MCF 10A (cell line): ENCODE results near the gene VWA7. TPM values are rescaled to one million over a fixed set of nuclear protein-coding genes. Genes with fewer than 3 reads are reported as not detected.

ENCODE experiments used
- BruUV-seq: library from RNA; stranded (reverse); fragments of 400-500 nt; replicated peaks from 2 replicates; lab custom pipeline; 2021; lab: Mats Ljungman, UMichigan
- CTCF ChIA-PET: fragments of 300-600 bp; sonication (Branson Sonifier 250); formaldehyde crosslinking; extraction: SDS; loops from one replicate; lab custom pipeline; 2021; ENCODE audit warnings: antibody characterized with exemption, inconsistent platforms; lab: Yijun Ruan, JAX
- POLR2A ChIA-PET: fragments of 300-600, 350-650 bp; sonication (Branson Sonifier 250); formaldehyde crosslinking; extraction: SDS; loops from one replicate; lab custom pipeline; 2020; ENCODE audit warnings: antibody characterized with exemption, inconsistent platforms; lab: Yijun Ruan, JAX
- DNase-seq: peaks from one replicate; pipeline ENCODE4 v3.0.0-alpha.2; 2018; ENCODE audit not compliant: unreplicated experiment
- H3K27ac Mint-ChIP-seq: one replicate; pipeline ENCODE4 v1.8.0; 2022; ENCODE audit warnings: mild to moderate bottlenecking, low read depth, mixed read lengths; ENCODE audit not compliant: unreplicated experiment
- H3K27me3 Mint-ChIP-seq: one replicate; pipeline ENCODE4 v1.8.0; 2022; ENCODE audit warnings: mixed read lengths; ENCODE audit not compliant: insufficient read depth, unreplicated experiment
- H3K36me3 Mint-ChIP-seq: one replicate; pipeline ENCODE4 v1.8.0; 2022; ENCODE audit warnings: mild to moderate bottlenecking, moderate library complexity, mixed read lengths; ENCODE audit not compliant: insufficient read depth, unreplicated experiment
- H3K4me1 Mint-ChIP-seq: one replicate; pipeline ENCODE4 v1.8.0; 2022; ENCODE audit warnings: mixed read lengths; ENCODE audit not compliant: insufficient read depth, unreplicated experiment
- H3K4me3 Mint-ChIP-seq: one replicate; pipeline ENCODE4 v1.8.0; 2022; ENCODE audit warnings: mild to moderate bottlenecking, moderate library complexity, mixed read lengths; ENCODE audit not compliant: unreplicated experiment
- H3K9me3 Mint-ChIP-seq: one replicate; pipeline ENCODE4 v1.8.0; 2022; ENCODE audit warnings: mixed read lengths; ENCODE audit not compliant: unreplicated experiment
- intact Hi-C: fragments of 100-400 bp; cut with micrococcal nuclease; formaldehyde crosslinking; loops from 2 replicates; pipeline ENCODE4 v1.14.1; 2022
- total RNA-seq: library from RNA; stranded (reverse); gene quantifications from 2 replicates; pipeline ENCODE4 v1.2.3, GENCODE V29; 2022
- TF ChIP-seq, protein P1 (sequence below): fragments of 200-600 bp; IDR thresholded peaks from one replicate; pipeline ENCODE4 v1.8.0; 2022; ENCODE audit warnings: antibody characterized with exemption, mild to moderate bottlenecking; ENCODE audit not compliant: unreplicated experiment

The VWA7 gene
- total RNA-seq, 1 experiment from 2014 or later, result 2.0 TPM

DNA sequence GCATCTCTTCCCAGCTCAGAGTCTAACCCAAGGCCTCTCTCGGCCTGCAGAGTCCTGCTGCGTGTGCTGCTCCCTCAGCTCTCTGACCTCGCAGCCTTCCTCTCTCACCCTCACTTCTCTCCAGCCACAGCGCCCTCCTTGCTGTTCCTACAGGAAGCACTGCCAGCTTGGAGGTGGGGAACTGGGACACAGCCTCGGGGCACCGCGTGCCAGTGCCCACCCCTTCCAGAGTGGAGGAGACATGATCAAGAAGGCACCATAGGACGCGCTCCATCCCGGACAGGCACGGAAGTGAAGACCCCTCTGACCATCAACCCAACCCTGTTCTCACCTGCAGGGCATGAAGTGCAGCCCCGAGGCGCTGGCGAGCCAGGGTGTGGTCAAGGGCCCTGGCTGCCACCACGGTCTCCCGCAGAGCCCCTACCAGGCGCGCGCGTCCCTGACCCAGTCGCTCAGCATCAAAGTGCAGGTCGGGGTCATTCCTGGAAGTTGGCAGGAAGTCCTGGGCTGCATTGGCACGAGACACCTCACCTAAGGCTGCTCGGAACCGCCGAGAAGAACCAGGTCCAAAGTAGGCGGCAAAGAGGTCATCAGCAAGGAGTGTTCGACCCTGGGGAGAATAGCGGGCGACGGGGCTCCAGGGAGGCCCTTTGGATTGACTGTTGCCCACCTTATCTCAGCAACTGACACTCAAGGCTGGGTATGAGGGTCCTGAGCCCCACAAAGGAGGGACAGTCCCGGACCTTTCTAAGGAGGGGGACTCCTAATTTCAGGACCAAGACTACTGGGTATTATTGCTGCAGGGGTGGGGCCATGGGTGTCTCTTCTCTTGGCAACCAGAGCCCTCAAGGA is 1.3 kb downstream of the VWA7 start:
- intact Hi-C loops, result loop anchor here (1.0 to 10.0 kb wide), 2 partner anchors 87 to 231 kb away; partner anchors contain the start of genes ATP6V1G2, DDX39B and NFKBIL1
- POLR2A ChIA-PET, result interaction anchor here (0.6 to 2.0 kb wide), 18 partner anchors 12 to 99 kb away, joined by 3 to 17 read pairs (median 4); partner anchors contain the start of genes CLIC1, HSPA1A, HSPA1B and HSPA1L
- Mint-ChIP-seq H3K36me3 (peaks cover 20% of the 10 kb centered on the region), H3K9me3 (no peaks in the 10 kb centered on the region), H3K4me1 (peaks cover 26% of the 10 kb centered on the region), H3K27me3 (no peaks in the 10 kb centered on the region), H3K27ac (peak overlapping the region; percentile 73), H3K4me3 (peak overlapping the region; percentile 30)
- TF ChIP-seq, protein P1, sequence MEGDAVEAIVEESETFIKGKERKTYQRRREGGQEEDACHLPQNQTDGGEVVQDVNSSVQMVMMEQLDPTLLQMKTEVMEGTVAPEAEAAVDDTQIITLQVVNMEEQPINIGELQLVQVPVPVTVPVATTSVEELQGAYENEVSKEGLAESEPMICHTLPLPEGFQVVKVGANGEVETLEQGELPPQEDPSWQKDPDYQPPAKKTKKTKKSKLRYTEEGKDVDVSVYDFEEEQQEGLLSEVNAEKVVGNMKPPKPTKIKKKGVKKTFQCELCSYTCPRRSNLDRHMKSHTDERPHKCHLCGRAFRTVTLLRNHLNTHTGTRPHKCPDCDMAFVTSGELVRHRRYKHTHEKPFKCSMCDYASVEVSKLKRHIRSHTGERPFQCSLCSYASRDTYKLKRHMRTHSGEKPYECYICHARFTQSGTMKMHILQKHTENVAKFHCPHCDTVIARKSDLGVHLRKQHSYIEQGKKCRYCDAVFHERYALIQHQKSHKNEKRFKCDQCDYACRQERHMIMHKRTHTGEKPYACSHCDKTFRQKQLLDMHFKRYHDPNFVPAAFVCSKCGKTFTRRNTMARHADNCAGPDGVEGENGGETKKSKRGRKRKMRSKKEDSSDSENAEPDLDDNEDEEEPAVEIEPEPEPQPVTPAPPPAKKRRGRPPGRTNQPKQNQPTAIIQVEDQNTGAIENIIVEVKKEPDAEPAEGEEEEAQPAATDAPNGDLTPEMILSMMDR, result no peak
- no TSS peak for BruUV-seq
- CTCF ChIA-PET, result interaction anchor here (0.6 to 1.3 kb wide), 6 partner anchors 10 to 57 kb away, joined by 3 to 4 read pairs (median 3); partner anchors contain the start of gene VARS1
- no peak for DNase-seq

DNA sequence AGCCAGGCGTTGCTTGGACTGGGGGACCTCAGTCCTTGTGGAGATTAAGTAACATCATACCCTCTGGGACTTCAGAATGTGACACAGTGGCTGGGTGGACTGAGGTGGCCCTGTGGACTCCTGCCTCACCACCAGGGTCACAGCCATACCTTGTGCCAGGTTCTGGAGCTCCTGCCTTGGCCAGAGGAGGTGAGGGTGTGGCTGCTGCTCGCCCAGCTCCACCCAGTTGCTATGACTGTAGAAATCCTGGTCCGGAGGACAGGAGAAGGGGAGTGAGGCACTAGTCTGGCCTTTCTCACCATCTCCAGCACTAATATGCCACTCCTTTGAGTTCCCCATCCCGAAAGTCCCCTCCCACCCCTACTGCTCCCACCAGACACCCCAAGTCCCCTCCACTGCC is 1.9 kb downstream of the VWA7 start:
- TF ChIP-seq, protein P1, result no peak
- Mint-ChIP-seq H3K4me1 (peaks cover 26% of the 10 kb centered on the region), H3K4me3 (peak overlapping the region; percentile 30), H3K9me3 (no peaks in the 10 kb centered on the region), H3K36me3 (peaks cover 20% of the 10 kb centered on the region), H3K27ac (peak overlapping the region; percentile 73), H3K27me3 (no peaks in the 10 kb centered on the region)
- DNase-seq, result peak; percentile 43
- POLR2A ChIA-PET, result interaction anchor here (0.6 to 2.0 kb wide), 22 partner anchors 10 to 211 kb away, joined by 3 to 17 read pairs (median 4); partner anchors contain the start of genes CFB, CLIC1, HSPA1A and HSPA1B
- BruUV-seq, result no TSS peak
- intact Hi-C loops, result loop anchor here (1.0 to 10.0 kb wide), 2 partner anchors 88 to 230 kb away; partner anchors contain the start of genes ATP6V1G2, DDX39B and NFKBIL1
- CTCF ChIA-PET, result interaction anchor here (0.6 to 1.3 kb wide), 7 partner anchors 11 to 57 kb away, joined by 3 to 4 read pairs (median 3); partner anchors contain the start of gene VARS1

DNA sequence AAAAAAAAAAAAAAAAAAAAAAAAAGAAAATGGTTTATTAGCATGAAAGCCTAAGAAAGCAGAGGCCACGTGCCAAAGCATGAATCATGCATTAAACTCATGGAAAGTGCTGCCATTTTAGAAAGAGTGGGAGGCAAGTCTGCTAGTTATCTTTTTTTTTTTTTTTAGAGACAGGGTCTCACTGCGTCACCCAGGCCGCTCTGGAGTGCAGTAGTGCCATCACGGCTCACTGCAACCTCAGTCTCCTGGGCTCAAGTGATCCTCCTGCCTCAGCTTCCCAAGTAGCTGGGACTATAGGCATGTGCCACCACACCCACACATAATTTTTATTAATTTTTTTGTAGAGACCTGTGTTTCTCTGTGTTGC is 5.2 kb downstream of the VWA7 start:
- Mint-ChIP-seq H3K4me3 (no peak overlapping the region), H3K36me3 (peaks cover 2% of the 10 kb centered on the region), H3K4me1 (peaks cover 17% of the 10 kb centered on the region), H3K27ac (no peak overlapping the region), H3K27me3 (no peaks in the 10 kb centered on the region), H3K9me3 (no peaks in the 10 kb centered on the region)
- no peak for DNase-seq
- POLR2A ChIA-PET, result interaction anchor here (1.0 to 1.5 kb wide), 4 partner anchors 22 to 55 kb away, joined by 3 to 6 read pairs (median 4); partner anchors contain the start of genes CLIC1, HSPA1A, HSPA1B and HSPA1L
- CTCF ChIA-PET, result interaction anchor here (0.6 to 2.0 kb wide), 6 partner anchors 11 to 186 kb away, joined by 3 to 8 read pairs (median 4); no protein-coding TSS in a partner anchor
- intact Hi-C loops, result loop anchor here (10.0 kb wide), 1 partner anchor 227 kb away; the partner anchor contains the start of genes ATP6V1G2, DDX39B and NFKBIL1
- TF ChIP-seq, protein P1, result no peak
- no TSS peak for BruUV-seq

DNA sequence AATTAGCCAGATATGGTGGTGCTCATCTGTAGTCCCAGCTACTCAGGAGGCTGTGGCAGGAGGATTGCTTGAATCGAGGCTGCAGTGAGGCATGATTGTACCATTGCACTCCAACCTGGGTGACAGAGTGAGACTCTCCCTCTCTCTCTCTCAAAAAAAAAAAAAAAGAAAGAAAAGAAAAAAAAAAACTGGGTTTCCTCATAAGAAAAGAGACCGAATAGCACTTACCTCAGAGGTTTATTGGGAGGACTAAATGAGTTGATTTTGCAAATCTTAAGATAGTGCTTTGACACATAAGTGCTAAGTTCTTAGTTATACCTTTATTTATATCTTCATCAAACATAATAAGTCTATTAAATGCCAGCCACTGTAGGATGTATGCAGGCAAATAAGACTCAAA is 6.3 kb downstream of the VWA7 start:
- Mint-ChIP-seq H3K36me3 (no peaks in the 10 kb centered on the region), H3K27me3 (no peaks in the 10 kb centered on the region), H3K27ac (no peak overlapping the region), H3K4me1 (peaks cover 14% of the 10 kb centered on the region), H3K9me3 (no peaks in the 10 kb centered on the region), H3K4me3 (no peak overlapping the region)
- POLR2A ChIA-PET, result interaction anchor here (0.6 to 1.3 kb wide), 5 partner anchors 18 to 39 kb away, joined by 3 to 4 read pairs (median 3); partner anchors contain the start of gene CLIC1
- DNase-seq, result no peak
- intact Hi-C loops, result loop anchor here (10.0 kb wide), 1 partner anchor 226 kb away; the partner anchor contains the start of genes ATP6V1G2, DDX39B and NFKBIL1
- CTCF ChIA-PET, result interaction anchor here (0.9 to 2.2 kb wide), 9 partner anchors 8 to 120 kb away, joined by 3 to 15 read pairs (median 8); partner anchors contain the start of gene LY6G5C
- TF ChIP-seq, protein P1, result no peak
- BruUV-seq, result no TSS peak
